Gastrocnemius medialis (tissue), 4 donors: Measurements from ENCODE around the gene DGKZ. TPM values are rescaled to one million over a fixed set of nuclear protein-coding genes. Genes with fewer than 3 reads are reported as not detected.

Source experiments
- ATAC-seq, 2 donors: fragments of 150-250 bp; one replicate each; pipeline ENCODE4 v1.9.1; 2016
- DNase-seq, 2 donors: peaks; one replicate each; pipeline ENCODE4 v3.0.0-alpha.2; 2019
- H3K27ac ChIP-seq, 4 donors: fragments of 200-600 bp; sonication (generic); 1 replicate in 1 of 4; 2 replicates in 3 of 4; pipeline ENCODE4 v1.5.1; 2016 to 2018; ENCODE audit warnings: mild to moderate bottlenecking in 2 of 4, moderate library complexity in 1 of 4
- H3K27me3 ChIP-seq, 3 donors: fragments of 200-600 bp; sonication (generic) in 2 of 3; 1 replicate in 1 of 3; 2 replicates in 2 of 3; pipeline versions ENCODE4 v1.5.1 to v1.6.0; 2016 to 2019; ENCODE audit warnings: mild to moderate bottlenecking in 1 of 3, moderate library complexity in 1 of 3
- H3K36me3 ChIP-seq, 2 donors: fragments of 200-600 bp; sonication (generic) in 1 of 2; one replicate each; pipeline ENCODE4 v1.5.1; 2017 to 2018
- H3K4me1 ChIP-seq, 2 donors: fragments of 200-600 bp; sonication (generic) in 1 of 2; one replicate each; pipeline ENCODE4 v1.5.1; 2016 to 2017; ENCODE audit warnings: mild to moderate bottlenecking in 2 of 2
- H3K4me3 ChIP-seq, 4 donors: fragments of 200-600 bp; sonication (generic) in 3 of 4; 1 replicate in 1 of 4; 2 replicates in 3 of 4; pipeline ENCODE4 v1.5.1; 2016 to 2019; ENCODE audit warnings: mild to moderate bottlenecking in 2 of 4
- H3K9me3 ChIP-seq, 3 donors: fragments of 200-600 bp; sonication (generic) in 2 of 3; 1 replicate in 1 of 3; 2 replicates in 2 of 3; pipeline ENCODE4 v1.5.1; 2016 to 2019
- POLR2A ChIP-seq, 2 donors: fragments of 450-650 bp; IDR thresholded peaks; one replicate each; pipeline ENCODE4 v1.6.1; 2017; ENCODE audit warnings: antibody characterized with exemption in 2 of 2, mild to moderate bottlenecking in 2 of 2, moderate library complexity in 2 of 2
- in situ Hi-C, 4 donors: fragments of 200-750 bp; cut with MboI; loops; one replicate each; pipeline versions ENCODE4 v1.15.0 to v1.8.0; 2017; ENCODE audit warnings: low sequenced_read_pairs in 4 of 4
- intact Hi-C: fragments of 100-400 bp; cut with DNase I; formaldehyde crosslinking; loops from one replicate; pipeline ENCODE4 v1.15.1; 2023; ENCODE audit warnings: low total_unique reads
- total RNA-seq, 4 donors: library from RNA; depleted of rRNA; stranded (reverse); fragments of >200 nt; gene quantifications; one replicate each; pipeline versions ENCODE4 v1.1.0 to v1.2.3, GENCODE V29; 2016
- TF ChIP-seq, protein P1 (sequence below), 5 experiments: fragments of 450-650 bp in 3 of 5; fragments of 200-600 bp in 2 of 5; sonication (generic) in 2 of 5; IDR thresholded peaks in 4 of 5; conservative IDR thresholded peaks in 1 of 5; 1 replicate in 4 of 5; 2 replicates in 1 of 5; pipeline ENCODE4 v1.5.1; 2016 to 2019; ENCODE audit warnings: antibody characterized with exemption in 5 of 5, mild to moderate bottlenecking in 3 of 5, moderate library complexity in 3 of 5

The DGKZ gene
- total RNA-seq, 4 donors from 2014 or later = 127 to 155 (median 131) TPM

DNA sequence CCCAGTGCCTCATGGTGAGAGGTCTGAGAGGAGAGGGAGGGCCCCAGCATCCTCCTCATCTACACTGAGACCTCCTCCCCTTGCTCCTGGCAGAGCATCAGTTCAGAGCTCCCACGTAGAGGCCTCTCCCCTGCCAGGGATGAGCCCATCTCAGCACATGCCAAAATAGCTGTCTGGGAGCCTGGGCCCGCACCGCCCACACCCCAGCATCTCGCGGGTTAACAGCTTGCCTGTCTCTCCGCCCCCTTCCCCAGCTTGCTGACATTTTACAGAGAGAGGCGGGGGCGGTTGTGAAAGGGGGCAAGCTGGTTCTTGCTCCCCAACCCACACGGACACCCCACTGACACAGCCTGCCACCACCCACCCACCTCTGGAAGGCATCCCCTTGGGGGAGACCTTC, 6.4 kb downstream of the DGKZ start:
- ATAC-seq (no peak), DNase-seq (no peak)
- no peaks in the 10 kb centered on the region for H3K27me3 ChIP-seq
- H3K36me3 ChIP-seq = no peaks in the 10 kb centered on the region
- intact Hi-C loops (no loop called here), in situ Hi-C loops (no loop called here)
- H3K4me1 ChIP-seq = peaks cover 17 to 22% of the 10 kb centered on the region in 2 donors
- H3K4me3 ChIP-seq = no peak overlapping the region
- H3K27ac ChIP-seq = peak overlapping the region in 2 of 4 donors; percentile 35 to 79
- H3K9me3 ChIP-seq = no peaks in the 10 kb centered on the region
- TF ChIP-seq POLR2A (IDR thresholded peaks at IDR 0.05) = no peak
- TF ChIP-seq, protein P1, sequence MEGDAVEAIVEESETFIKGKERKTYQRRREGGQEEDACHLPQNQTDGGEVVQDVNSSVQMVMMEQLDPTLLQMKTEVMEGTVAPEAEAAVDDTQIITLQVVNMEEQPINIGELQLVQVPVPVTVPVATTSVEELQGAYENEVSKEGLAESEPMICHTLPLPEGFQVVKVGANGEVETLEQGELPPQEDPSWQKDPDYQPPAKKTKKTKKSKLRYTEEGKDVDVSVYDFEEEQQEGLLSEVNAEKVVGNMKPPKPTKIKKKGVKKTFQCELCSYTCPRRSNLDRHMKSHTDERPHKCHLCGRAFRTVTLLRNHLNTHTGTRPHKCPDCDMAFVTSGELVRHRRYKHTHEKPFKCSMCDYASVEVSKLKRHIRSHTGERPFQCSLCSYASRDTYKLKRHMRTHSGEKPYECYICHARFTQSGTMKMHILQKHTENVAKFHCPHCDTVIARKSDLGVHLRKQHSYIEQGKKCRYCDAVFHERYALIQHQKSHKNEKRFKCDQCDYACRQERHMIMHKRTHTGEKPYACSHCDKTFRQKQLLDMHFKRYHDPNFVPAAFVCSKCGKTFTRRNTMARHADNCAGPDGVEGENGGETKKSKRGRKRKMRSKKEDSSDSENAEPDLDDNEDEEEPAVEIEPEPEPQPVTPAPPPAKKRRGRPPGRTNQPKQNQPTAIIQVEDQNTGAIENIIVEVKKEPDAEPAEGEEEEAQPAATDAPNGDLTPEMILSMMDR (IDR thresholded peaks at IDR 0.05 in 4 of 5, conservative IDR thresholded peaks at IDR 0.05 in 1 of 5) = no peak

DNA sequence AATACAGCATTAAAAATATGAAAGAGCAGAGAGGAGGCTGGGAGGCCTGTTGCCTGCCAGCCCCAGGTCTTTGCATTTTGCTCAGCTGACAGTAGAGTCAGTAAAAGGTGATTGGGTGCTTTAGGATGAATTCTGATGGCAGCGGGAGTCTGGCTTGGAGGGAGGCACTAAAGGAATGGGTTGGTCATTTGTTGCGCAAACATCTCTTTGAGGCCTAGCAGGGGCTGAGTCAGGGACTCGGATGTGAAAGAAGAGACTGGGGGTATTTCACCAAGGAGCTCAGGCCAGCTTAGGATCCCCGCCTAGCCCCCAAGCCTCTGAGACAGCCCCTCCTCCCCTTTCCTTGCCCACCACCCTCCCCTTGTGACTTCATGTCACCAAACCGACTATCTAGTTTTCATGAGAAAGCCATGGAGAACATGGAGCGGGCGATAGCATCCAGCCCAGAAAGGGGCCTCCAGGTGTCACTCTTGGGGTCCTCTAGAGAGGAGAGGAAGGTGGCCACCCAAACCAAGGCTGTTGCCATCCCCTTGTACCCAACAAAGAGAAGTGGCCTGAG, 9.7 kb downstream of the DGKZ start:
- Histone ChIP-seq H3K27me3 (no peaks in the 10 kb centered on the region), H3K36me3 (no peaks in the 10 kb centered on the region), H3K4me3 (no peak overlapping the region), H3K4me1 (peaks cover 23 to 26% of the 10 kb centered on the region in 2 donors), H3K9me3 (no peaks in the 10 kb centered on the region), H3K27ac (no peak overlapping the region)
- ATAC-seq (no peak), DNase-seq (no peak)
- in situ Hi-C loops (no loop called here), intact Hi-C loops (no loop called here)
- no peak for TF ChIP-seq POLR2A (IDR thresholded peaks at IDR 0.05)

DNA sequence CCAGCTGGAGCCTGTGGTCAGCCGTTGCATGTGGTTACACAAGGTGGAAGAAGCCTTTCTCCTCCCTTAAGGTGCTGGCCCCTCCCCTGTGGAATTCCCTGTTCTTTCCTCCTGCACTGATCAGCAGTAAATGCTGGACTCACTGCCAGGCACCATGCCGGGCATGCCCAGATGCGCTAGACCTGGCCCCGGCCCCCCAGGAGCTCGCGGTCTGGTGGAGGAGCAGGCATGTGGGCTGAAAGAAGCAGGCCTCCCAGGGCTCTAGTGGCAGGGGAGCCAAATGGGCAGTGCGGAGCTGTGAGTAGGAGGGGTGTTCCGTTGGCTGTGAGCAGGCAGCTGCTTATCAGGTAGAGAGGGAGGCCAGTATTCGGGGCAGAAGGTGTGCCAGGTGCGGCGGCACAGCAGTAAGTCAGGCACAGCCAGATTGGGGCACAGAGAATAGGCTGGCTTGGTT, 10.2 kb downstream of the DGKZ start:
- in situ Hi-C loops (no loop called here), intact Hi-C loops (no loop called here)
- peaks cover 23 to 24% of the 10 kb centered on the region in 2 donors for H3K4me1 ChIP-seq
- H3K27me3 ChIP-seq = no peaks in the 10 kb centered on the region
- TF ChIP-seq POLR2A (IDR thresholded peaks at IDR 0.05) = no peak
- TF ChIP-seq, protein P1 (IDR thresholded peaks at IDR 0.05 in 4 of 5, conservative IDR thresholded peaks at IDR 0.05 in 1 of 5) = no peak
- DNase-seq = no peak
- ATAC-seq = no peak
- no peaks in the 10 kb centered on the region for H3K36me3 ChIP-seq
- peak overlapping the region in 3 of 4 donors; percentile 25 to 98 (median 36) for H3K27ac ChIP-seq
- no peaks in the 10 kb centered on the region for H3K9me3 ChIP-seq
- H3K4me3 ChIP-seq = no peak overlapping the region

DNA sequence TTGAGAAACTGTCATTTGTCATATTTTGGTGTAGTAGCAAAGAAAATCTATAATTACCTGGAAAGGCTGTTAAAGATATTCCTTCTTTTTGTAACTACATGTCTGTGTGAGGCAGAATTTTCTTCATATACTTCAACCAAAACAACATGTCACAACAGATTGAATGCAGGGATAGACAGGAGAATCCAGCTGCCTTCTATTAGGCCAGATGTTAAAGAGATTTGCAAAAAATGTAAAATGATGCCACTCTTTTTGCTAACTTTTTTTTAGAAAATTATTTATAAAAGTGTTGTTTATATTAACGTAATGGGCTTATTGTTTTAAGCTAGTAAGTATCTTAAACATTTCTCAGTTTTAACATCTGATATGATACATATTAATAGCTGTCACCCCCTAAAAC, 12.7 kb downstream of the DGKZ start:
- H3K27me3 ChIP-seq = no peaks in the 10 kb centered on the region
- DNase-seq = no peak
- intact Hi-C loops = loop anchor here (5.0 to 10.0 kb wide), 3 partner anchors 342 to 1065 kb away; partner anchors contain the start of genes ARHGAP1, PACSIN3, PSMC3 and ZNF408
- TF ChIP-seq POLR2A (IDR thresholded peaks at IDR 0.05) = no peak
- TF ChIP-seq, protein P1 (IDR thresholded peaks at IDR 0.05 in 4 of 5, conservative IDR thresholded peaks at IDR 0.05 in 1 of 5) = no peak
- H3K4me1 ChIP-seq = peaks cover 45% of the 10 kb centered on the region in 2 donors
- H3K4me3 ChIP-seq = no peak overlapping the region
- in situ Hi-C loops = no loop called here
- peak overlapping the region; percentile 98 to 100 (median 98) for H3K27ac ChIP-seq
- no peak for ATAC-seq
- H3K9me3 ChIP-seq = no peaks in the 10 kb centered on the region
- no peaks in the 10 kb centered on the region for H3K36me3 ChIP-seq

DNA sequence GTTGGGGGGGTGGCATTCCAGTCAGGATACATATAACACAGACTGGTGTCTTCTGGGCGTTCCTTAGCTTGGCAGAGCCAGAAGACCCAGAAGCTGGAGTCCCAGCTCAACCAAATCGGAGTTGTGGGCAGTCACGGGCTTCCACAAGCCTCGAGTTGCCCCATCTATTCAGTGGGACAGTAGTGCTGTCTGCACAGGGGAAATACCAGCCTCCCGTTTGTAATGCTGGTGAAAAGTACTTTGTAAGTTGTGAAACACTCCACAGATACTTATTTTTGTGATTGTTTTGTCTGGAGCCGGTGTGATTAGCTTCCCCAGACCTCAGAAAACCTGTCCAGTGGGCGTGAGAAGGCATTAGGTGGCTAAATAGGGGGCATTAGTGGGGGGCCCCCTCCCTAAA, 13.6 kb downstream of the DGKZ start:
- in situ Hi-C loops = no loop called here
- H3K4me1 ChIP-seq = peaks cover 54% of the 10 kb centered on the region in 2 donors
- no peak for TF ChIP-seq POLR2A (IDR thresholded peaks at IDR 0.05)
- TF ChIP-seq, protein P1 (IDR thresholded peaks at IDR 0.05 in 4 of 5, conservative IDR thresholded peaks at IDR 0.05 in 1 of 5) = no peak
- ATAC-seq (peak; percentile 9 to 16), DNase-seq (no peak)
- intact Hi-C loops = loop anchor here (5.0 to 10.0 kb wide), 3 partner anchors 341 to 1064 kb away; partner anchors contain the start of genes ARHGAP1, PACSIN3, PSMC3 and ZNF408
- H3K9me3 ChIP-seq = no peaks in the 10 kb centered on the region
- H3K4me3 ChIP-seq = peak overlapping the region; percentile 50 to 77 (median 71)
- no peaks in the 10 kb centered on the region for H3K36me3 ChIP-seq
- H3K27ac ChIP-seq = peak overlapping the region; percentile 98 to 100 (median 98)
- H3K27me3 ChIP-seq = no peaks in the 10 kb centered on the region
